ENCODE results near the gene HAUS5.
A peak's percentile ranks its signal among the peaks of the same experiment; 100 is the strongest.
"Not testable (repeated sequence)": the region's sequence is repeated elsewhere in the genome, so short reads cannot be mapped to it uniquely, and the experiment has no call there.

Gene HAUS5

DNA sequence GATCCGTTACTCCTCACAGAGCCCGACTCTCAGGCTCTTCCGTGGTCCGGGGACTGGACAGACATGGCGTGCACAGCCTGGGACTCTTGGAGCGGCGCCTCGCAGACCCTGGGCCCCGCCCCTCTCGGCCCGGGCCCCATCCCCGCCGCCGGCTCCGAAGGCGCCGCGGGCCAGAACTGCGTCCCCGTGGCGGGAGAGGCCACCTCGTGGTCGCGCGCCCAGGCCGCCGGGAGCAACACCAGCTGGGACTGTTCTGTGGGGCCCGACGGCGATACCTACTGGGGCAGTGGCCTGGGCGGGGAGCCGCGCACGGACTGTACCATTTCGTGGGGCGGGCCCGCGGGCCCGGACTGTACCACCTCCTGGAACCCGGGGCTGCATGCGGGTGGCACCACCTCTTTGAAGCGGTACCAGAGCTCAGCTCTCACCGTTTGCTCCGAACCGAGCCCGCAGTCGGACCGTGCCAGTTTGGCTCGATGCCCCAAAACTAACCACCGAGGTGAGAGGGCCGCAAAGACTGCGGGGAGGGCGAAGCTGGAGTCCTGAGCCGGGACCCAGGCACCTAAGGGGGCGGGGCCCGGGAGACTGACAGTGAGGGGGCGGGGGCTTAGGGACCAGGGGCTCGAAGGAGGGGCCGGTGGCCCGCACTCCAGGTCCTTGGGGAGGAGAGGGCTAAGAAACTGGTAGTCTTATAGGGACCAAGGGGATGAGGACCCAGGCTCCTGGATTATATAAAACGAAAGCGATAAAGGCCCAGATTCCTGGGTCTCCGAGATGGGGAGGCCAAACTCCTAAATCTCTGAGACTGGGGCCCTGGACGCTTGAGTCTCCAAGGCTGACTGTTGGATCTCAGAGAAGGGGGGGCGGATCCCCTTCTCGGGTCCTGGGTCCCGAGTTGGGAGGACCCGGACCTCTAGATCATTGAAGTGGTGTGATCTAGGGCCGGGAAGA, 31.0 kb downstream of the HAUS5 start:
- peak; percentile 76 for DNase-seq (ENCODE audit: low spot score)

DNA sequence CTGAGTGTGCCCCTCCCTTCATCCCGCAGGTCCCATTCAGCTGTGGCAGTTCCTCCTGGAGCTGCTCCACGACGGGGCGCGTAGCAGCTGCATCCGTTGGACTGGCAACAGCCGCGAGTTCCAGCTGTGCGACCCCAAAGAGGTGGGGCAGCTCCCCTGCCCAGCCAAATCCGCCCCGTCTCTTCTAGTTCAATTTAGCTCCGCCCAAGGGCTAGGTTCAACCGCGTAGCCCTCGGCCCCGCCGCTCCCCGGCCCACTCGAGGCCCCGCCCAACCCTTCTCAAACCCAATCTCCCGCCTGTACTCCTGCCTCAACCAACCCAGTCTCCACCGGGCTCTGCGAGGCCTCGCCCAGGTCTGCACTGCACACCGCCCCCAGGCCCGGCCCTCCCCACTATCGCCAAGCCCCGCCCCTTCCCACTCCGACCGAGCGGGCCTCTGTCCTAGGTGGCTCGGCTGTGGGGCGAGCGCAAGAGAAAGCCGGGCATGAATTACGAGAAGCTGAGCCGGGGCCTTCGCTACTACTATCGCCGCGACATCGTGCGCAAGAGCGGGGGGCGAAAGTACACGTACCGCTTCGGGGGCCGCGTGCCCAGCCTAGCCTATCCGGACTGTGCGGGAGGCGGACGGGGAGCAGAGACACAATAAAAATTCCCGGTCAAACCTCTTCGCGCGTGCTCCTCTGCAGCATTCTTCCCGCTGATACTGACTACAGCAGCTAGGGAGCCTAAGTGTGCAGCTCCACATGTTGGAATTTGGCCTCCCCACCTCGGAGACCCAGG, 31.9 kb downstream of the HAUS5 start:
- peak; percentile 96 for DNase-seq (ENCODE audit: low spot score)

DNA sequence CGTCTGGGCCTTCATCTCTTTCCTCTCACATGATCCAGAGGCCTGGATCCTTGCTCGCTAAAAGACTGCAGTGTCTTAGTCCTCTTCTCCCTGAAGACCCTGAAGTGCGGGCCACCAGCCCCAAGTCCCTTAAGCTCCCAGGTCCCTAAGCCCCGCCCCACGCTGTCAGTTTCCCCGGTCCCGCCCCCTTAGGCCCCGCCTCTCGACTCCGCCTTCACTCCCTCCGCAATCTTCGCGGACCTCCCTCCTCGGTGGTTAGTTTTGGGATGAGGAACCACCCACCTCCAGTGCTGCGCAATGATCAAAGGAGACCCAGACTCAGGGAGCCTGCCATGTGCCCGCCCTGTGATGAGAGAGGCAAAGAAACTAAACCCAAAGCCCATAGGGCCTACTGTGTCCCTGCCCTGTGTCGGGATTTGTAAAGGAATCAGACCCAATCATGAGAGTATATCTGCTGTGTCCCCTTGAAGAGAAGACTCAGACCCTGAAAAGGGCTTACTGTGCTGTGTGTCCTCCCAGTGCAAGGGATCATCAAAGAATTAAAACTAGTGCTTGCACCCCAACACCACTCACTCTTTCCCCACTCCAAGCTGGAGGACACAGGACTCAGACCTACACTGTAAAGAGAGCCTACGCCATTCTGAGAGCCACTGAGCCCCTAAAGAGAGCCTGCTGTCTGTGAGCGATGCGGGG, 32.6 kb downstream of the HAUS5 start:
- peak; percentile 58 for DNase-seq (ENCODE audit: low spot score)

DNA sequence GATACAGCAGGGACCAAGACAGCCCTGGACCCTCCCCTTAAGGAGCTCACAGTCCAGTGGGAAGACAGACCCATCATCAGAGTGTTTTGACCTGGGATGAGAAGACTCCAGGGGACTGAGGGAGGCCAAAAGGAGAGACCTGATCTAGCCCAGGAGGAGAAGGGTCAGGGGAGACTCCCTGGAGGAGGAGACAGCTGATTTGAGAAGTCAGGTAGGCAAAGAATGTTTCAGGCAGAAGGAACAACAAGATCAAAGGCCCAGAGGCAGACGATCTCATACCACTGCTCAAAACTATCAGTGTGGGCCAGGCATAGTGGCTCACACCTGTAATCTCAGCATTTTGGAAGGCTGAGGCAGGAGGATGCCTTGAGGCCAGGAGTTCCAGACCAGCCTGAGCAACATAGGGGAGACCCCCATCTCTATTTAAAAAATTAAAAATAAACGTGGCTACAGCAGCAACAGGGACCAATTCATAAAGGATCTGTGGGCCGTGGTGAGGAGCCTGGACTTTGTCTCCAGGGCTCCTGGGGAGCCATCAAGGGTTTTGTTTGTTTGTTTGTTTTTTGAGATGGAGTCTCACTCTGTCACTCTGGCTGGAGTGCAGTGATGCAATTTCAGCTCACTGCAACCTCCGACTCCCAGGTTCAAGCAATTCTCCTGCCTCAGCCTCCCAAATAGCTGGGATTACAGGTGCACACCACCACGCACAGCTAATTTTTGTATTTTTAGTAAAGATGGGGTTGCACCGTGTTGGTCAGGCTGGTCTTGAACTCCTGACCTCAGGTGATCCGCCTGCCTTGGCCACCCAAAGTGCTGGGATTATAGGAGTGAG, 33.4 kb downstream of the HAUS5 start:
- no peak for DNase-seq (ENCODE audit: low spot score)

DNA sequence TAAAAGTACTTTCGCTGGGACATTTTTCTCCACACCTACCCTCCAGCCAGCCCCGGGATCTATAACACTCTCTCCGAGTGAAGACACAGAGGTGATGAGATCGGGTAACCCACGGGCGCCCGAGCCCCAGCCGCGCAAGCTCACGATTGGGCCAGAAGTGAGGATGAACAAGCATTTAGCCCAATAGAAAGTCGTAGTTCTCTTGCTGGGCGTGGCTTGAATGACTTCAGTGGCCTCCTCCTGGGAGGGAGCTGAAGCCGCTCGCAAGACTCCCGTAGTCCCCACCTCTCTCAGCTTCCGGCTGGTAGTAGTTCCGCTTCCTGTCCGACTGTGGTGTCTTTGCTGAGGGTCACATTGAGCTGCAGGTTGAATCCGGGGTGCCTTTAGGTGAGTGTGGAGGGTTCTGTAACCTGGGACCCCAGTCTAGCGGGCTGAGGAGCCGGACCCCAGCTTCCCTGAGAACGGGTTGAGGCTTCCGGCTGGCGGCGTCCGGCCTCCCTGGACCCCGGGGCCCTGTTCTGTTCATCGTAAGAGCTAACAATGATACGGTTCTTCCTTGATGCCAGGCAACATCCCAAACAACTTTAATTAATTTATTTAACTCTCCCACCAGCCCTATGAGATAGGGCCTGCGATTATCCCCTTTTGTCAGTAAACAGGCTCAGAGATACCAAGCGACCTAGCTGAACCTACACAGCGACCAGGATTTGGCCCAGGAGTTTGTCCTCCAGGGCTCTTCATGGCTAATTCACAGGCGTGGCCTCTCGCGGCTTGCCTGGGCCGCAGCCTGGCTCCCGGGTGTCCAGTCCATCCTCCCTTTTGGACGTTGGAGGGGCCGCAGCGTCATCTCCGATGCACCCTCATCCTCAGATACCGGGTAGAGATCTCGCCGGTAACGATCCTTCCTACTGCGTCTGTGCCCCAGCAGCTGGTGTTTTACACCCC, 35.8 kb downstream of the HAUS5 start, which contains the start of gene COX6B1:
COX6B1 (plus strand) TSS at position 307 of the 945 bp plus-strand sequence. CDS start 2,921 bp downstream, outside the sequence.
- DNase-seq (ENCODE audit: low spot score): peak; percentile 99

DNA sequence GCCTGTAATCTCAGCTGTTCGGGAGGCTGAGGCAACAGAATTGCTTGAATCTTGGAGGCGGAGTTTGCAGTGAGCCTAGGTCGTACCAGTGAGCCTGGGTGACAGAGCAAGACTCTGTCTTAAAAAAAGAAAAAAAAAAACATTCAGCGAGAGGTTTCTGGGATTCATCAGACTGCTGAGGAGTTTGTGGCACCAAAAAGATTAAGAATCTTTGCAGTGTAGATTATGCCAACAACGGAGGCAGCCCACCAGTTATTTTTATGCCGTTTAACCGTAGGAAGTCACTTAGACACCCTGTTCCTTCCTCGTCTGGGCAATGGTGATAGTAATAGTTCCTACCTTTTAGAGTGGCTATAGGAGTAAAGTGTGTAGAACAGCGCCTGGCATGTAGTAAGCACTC, 38.0 kb downstream of the HAUS5 start:
- DNase-seq (ENCODE audit: low spot score): no peak

DNA sequence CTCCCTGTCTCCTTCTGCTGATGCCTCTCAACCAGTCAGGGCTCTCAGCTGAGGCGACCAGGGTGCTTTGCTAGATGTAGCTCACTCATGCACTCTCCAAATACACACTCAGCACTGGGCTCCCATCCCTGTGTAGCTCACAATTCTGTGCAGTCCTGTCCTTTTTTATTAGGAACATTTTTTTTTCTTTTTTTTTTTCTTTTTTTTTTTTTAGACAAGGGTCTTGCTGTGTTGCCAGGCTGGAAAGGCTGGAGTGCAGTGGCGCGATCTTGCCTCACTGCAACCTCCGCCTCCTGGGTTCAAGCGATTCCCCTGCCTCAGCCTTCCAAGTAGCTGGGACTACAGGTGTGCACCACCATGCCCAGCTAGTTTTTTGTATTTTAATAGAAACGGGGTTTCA, 42.3 kb downstream of the HAUS5 start:
- DNase-seq (ENCODE audit: low spot score): not testable (repeated sequence)

DNA sequence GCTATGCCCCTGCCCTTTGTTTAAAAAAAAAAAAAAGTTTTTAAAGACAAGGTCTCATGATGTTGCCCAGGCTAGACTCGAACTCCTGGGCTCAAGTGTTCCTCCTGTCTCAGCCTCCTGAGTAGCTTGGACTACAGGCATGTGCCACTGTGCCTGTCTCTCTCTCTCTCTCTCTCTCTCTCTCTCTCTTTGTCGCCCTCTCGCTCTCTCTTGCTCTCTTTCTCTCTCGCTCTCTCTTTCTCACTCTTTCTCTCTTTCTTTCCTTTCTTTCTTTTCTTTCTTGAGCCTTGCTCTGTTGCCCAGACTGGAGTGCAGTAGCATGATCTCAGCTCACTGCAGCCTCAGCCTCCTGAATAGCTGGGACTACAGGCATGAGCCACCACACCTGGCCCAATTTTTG, 43.1 kb downstream of the HAUS5 start:
- DNase-seq (ENCODE audit: low spot score): no peak

DNA sequence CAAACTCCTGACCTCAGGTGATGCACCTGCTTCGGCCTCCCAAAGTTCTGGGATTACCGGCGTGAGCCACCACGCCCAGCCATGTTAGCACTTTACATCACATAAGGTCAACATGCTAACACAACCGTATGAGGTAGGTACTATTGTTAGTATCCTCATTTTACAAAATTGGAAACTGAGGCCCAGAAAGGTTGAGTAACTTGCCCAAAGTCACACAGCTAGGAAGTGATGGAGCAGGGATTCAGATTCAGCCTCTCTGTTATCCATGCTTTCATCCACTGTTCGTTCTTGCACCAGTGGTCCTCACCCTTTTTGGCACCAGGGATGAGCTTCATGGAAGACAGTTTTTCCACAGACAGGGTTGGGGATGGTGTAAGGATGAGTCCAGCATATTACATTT, 44.2 kb downstream of the HAUS5 start:
- DNase-seq (ENCODE audit: low spot score): no peak

DNA sequence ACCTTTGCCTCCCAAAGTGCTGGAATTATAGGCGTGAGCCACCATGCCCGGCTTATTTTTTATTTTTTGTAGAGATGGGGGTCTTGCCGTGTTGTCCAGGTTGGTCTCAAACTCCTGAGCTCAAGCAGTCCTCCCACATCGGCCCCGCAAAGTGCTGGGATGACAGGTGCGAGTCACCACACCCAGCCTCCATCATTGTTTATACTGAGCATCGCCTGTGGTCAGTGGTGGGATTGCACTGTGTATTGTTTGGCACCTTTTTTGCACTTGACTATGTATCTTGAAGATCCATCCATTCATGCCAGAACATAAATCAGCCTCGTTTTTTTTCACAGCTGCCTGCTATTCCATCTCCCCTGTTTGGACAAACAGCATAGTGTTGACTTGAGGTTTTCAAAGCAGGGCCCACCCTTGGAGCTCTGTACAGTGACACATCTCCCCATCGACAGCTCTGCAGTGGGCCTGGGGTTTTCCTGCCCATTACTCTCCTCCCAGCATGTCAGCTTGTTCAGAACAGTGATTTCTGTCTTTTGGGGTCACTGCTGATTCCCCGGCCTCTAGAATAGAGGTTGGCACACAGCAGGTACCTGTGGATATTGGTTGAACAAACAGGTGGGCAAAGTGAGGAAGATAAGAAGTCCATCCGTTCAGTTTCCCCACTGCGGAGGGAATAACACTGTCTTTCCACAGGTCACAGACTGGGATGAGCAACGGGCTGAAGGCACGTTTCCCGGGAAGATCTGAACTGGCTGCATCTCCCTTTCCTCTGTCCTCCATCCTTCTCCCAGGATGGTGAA, 45.6 kb downstream of the HAUS5 start:
- no peak for DNase-seq (ENCODE audit: low spot score)

DNA sequence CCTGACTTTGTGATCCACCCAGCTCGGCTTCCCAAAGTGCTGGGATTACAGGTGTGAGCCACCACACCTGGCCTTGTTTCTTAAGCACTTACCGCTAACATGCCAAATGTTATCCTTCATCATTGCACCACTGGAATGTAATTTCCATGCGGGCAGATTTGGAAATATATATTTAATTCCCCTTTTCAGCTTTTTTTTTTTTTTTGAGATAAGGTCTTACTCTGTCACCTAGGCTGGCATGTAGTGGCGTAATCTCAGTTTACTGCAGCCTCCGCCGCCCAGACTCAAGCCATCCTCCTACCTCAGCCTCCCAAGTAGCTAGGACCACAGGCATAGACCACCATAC, 49.4 kb downstream of the HAUS5 start:
- DNase-seq (ENCODE audit: low spot score): no peak

DNA sequence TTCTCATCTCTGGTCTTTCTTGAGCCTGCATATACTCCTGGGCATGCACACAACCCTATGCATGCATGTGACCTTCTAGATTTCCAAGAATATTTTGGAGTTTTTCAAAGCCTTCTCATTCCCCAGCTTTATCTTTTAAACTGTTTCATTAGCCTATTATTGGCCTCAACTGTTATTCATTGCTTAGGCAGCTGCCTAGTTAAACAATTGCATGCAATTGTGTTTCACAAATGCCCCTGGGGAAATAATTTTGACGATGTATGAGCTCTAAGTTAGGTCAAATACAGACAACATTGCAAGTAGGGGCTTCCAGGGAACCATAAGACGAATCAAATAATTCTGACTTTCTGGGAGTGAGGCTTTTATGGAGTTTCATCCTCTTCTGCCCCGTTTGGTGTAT, 51.4 kb downstream of the HAUS5 start:
- DNase-seq (ENCODE audit: low spot score): no peak

DNA sequence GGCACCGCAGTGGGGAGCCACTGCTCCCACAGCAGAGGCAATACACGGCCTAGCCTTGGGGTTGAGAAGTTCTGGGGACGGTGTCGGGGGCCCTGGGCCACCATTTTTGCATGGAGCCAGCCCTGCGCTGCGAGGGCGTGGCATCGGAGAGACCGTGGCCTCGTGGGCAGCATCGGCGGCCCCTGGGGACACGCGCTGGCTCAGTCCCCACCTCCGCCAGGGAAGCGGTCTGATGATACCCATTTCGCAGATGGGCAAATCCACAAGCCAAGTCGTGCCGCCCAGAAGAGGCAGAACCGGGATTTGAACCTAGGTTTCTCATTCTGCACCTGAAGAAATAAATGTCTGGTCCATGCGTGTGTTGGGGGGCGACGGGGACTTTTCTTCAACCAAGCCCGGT, 52.6 kb downstream of the HAUS5 start:
- no peak for DNase-seq (ENCODE audit: low spot score)

DNA sequence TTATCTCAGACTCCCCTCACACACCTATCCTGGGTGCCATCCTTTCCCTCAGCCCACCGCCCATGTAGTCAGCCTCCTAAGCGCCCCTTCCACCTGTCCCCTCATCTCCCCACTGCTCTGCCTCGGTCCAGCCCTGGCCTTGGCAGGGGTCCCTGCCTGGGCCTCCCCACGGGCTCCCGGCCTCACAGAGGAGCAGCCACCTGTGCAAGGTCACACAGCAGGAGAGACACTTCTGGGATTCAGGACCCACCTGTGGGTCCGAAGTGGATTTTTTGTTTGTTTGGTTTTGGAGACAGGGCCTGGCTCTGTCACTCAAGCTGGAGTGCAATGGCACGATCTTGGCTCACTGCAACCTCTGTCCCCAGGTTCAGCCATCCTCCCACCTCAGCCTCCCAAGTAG, 53.1 kb downstream of the HAUS5 start:
- DNase-seq (ENCODE audit: low spot score): no peak

DNA sequence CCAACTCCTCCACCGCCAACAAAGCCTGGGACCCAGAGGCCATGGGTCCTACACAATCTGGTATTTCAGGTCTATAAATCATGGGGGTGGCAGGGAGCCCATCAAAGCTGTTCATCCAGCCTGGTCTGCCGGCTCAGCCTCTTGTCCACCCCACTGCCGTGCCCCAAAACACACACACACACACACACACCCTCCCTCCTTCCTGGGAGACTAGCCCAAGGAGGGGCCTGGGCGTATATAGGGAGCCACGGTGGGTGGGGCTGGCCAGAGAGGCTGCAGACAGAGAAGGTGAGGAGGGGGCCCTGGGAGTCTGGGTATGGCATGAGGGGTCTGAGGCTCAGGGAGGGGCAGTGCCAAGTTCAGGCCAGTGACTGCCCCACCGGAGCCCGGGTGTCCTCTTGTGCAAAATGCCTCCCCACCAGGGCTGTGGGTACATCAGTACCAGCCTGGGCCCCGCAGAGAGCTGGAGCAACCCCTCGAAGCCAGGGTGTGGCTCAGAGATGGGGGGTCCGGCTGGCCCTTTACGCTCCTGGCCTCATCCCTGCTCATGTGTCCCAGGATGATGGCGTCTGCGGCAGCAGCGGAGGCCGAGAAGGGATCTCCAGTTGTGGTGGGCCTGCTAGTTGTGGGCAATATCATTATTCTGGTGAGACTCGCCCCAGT, 53.8 kb downstream of the HAUS5 start, which contains the start of gene UPK1A:
UPK1A (plus strand) TSS at position 267 of the 663 bp plus-strand sequence; CDS start at position 563, 296 bp downstream.
- no peak for DNase-seq (ENCODE audit: low spot score)

DNA sequence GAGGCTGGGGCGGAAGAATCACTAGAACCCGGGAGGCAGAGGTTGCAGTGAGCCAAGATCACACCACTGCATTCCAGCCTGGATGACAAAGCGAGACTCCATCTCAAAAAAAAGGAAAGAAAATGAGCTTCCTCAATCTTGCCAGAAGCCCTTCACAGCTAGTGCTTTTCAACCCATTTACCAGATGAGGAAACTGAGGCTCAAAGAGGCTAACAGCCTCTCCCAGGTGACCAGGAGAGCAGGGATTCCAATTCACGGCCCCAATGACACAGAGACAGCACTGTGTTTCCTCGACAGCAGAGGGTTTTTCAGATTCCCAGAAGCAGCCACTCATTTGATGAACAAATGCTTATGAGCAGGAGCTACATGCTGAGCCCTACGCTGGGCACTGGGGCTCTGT, 57.0 kb downstream of the HAUS5 start:
- DNase-seq (ENCODE audit: low spot score): no peak

DNA sequence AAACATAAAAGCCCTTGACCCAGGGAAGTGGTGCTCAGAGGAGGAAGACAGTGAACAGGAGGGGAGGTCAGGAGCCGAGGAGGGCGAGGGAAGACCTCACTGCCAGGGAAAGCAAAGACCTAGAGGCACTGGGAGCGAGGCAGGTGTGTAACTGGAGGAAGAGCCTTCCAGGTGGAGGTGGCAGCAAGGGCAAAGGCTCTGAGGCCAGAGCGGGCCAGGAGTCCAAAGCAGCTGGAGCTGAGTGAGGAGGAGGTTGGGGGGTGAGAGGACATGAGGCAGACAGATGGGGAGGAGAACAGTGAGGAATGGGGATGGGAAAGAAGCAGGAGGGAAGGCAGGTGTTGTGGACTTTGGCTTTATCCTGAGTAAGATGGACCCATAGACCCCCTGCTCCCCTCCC, 57.4 kb downstream of the HAUS5 start:
- DNase-seq (ENCODE audit: low spot score): no peak

DNA sequence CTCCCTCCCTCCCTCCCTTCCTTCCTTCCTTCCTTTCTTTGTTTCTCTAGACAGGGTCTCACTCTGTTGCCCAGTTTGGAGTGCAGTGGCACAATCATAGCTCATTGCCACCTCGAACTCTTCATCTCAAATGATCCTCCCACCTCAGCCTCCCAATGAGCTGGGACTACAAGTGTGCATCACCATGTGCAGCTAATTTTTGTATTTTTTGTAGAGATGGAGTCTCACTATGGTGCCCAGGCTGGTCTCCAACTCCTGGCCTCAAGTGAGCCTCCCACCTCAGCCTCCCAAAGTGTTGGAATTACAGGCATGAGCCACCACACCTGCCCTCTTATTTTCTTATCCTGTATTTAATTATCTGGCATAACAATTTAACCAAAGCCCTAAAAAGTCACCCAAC, 58.2 kb downstream of the HAUS5 start:
- no peak for DNase-seq (ENCODE audit: low spot score)

DNA sequence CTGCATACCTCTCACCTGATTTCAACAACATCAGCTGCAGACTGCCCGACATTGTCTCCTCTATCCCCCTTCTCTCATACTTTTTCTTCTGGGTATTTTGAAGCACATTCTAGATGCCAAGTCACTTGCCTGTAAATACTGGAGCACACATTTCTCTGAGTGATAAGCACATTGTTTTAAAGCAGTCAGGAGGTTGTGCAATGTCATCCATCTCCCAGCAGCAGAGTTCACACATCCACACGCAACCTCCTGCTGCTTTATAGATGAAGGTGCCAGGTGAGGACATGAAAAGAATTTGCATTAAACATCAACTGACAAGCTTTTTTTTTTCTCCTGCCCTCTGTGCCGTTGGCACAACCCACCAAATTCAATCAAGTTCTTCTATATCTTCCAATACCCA, 59.3 kb downstream of the HAUS5 start:
- DNase-seq (ENCODE audit: low spot score): no peak

Measured in AG08395 (cell line).